ENCODE measurements around the gene ARF1.
A peak's percentile ranks its signal among the peaks of the same experiment; 100 is the strongest.

The ARF1 gene

GRCh38 chr1:228139931-228140723 is 57.6 kb downstream of the ARF1 start, which contains the start of gene GUK1:
Gene GUK1, plus strand, starts transcription at chr1:228140279. Its CDS starts 24 bp downstream, at chr1:228140303.
- Mint-ChIP-seq H3K4me3 (peak within 1 kb of the TSS; percentile 100), H3K4me1 (ENCODE audit: low read depth) (peaks cover 27% of the 10 kb centered on the region), H3K36me3 (ENCODE audit: low read depth) (peaks cover 10% of the 10 kb centered on the region), H3K27ac (peak within 1 kb of the TSS; percentile 98), H3K27me3 (ENCODE audit: low read depth) (peaks cover 24% of the 10 kb centered on the region), H3K9me3 (no peaks in the 10 kb centered on the region)
- peak; percentile 100 for DNase-seq (ENCODE audit: low spot score)

DNA sequence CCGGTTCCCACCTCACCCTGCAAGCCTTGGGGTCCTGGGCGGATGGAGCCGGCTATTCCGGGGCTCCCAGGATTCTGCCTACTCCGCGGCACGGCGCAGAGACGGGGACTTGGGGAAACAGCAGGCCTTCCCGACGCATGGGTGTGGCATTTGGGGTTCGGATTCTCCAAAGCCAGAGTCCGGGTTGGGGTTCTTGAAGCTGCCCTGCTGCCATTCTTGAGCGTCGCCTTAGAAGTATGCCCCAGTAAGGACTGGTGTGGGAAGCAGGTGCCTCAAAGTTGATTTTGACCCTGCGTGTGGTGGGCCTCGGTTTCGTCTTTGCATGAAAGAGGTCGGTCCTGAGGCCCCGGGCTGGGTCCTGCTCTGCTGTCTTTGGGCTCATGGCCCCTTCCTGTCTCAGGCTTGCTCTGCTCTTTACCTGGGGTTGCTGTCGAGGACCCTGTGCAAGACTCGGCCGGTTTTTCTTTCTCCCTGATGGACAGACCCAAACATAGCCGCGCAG is 58.3 kb downstream of the ARF1 start:
- Mint-ChIP-seq H3K27me3 (ENCODE audit: low read depth) (peaks cover 19% of the 10 kb centered on the region), H3K4me3 (peak overlapping the region; percentile 100), H3K36me3 (ENCODE audit: low read depth) (peaks cover 10% of the 10 kb centered on the region), H3K4me1 (ENCODE audit: low read depth) (peaks cover 27% of the 10 kb centered on the region), H3K27ac (peak overlapping the region; percentile 98), H3K9me3 (no peaks in the 10 kb centered on the region)
- DNase-seq (ENCODE audit: low spot score), result no peak

- Mint-ChIP-seq H3K4me1 (ENCODE audit: low read depth) (peaks cover 27% of the 10 kb centered on the region), H3K4me3 (peak overlapping the region; percentile 100), H3K27me3 (ENCODE audit: low read depth) (peaks cover 12% of the 10 kb centered on the region), H3K27ac (peak overlapping the region; percentile 98), H3K36me3 (ENCODE audit: low read depth) (peaks cover 13% of the 10 kb centered on the region), H3K9me3 (no peaks in the 10 kb centered on the region)
- DNase-seq (ENCODE audit: low spot score), result peak; percentile 24
These were observed 58.9 kb downstream of the ARF1 start for GRCh38 chr1:228141226-228142044.

DNA sequence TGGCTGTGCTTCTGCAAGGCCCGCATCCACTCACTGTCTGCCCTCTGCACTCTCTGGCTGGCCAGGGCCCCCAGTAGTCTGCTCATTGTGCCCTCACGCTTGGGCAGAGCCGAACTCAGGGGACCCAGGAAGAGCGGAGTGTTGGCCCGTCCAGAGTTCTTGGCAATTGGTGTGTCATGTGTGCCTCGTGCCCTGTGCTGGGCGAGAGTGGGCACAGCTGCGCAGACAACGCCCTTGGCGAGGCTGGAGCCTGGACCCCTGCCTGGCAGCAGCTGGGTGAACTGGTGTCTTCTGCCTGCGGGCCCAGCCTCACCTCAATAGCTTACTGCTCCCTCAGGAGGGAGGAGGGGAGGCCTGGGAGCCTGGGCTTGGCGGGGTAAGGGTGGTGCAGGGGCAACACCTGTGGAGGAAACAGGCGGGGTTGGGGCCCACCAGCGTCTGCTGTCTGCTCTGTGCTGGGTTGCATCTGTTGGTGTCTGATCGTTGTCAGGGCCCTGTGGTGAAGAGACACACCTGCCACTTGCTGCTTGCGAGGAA is 59.7 kb downstream of the ARF1 start:
- Mint-ChIP-seq H3K4me1 (ENCODE audit: low read depth) (peaks cover 24% of the 10 kb centered on the region), H3K4me3 (peak overlapping the region; percentile 100), H3K27me3 (ENCODE audit: low read depth) (peaks cover 5% of the 10 kb centered on the region), H3K27ac (peak overlapping the region; percentile 60), H3K36me3 (ENCODE audit: low read depth) (peaks cover 14% of the 10 kb centered on the region), H3K9me3 (no peaks in the 10 kb centered on the region)
- DNase-seq (ENCODE audit: low spot score), result no peak

DNA sequence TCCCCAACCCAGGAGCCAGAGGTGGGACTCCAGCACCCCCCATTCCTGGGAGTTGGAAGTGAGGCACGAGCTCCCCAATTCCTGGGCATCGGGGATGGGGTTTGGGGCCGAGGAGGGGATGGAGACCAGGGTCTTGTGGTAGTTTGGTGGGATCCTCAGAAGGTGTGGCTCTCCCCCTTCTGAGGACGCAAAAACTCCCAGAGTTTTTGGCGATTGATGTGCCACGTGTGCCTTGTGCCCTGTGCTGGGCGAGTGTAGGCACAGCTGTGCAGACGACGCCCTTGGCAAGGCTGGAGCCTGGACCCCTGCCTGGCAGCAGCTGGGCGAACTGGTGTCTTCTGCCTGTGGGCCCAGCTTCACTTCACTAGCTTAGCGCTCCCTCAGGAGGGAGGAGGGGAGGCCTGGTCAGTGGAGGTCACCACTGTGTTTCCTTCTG is 60.2 kb downstream of the ARF1 start:
- no peak for DNase-seq (ENCODE audit: low spot score)
- H3K4me3 Mint-ChIP-seq, result peak overlapping the region; percentile 100
- peaks cover 23% of the 10 kb centered on the region for H3K4me1 Mint-ChIP-seq (ENCODE audit: low read depth)
- H3K36me3 Mint-ChIP-seq (ENCODE audit: low read depth), result peaks cover 14% of the 10 kb centered on the region
- no peaks in the 10 kb centered on the region for H3K9me3 Mint-ChIP-seq
- H3K27me3 Mint-ChIP-seq (ENCODE audit: low read depth), result no peaks in the 10 kb centered on the region
- H3K27ac Mint-ChIP-seq, result peak overlapping the region; percentile 60

GRCh38 chr1:228143480-228144192 is 61.1 kb downstream of the ARF1 start:
- Mint-ChIP-seq H3K4me1 (ENCODE audit: low read depth) (peaks cover 23% of the 10 kb centered on the region), H3K36me3 (ENCODE audit: low read depth) (peaks cover 14% of the 10 kb centered on the region), H3K27ac (peak overlapping the region; percentile 39), H3K4me3 (peak overlapping the region; percentile 100), H3K27me3 (ENCODE audit: low read depth) (no peaks in the 10 kb centered on the region), H3K9me3 (no peaks in the 10 kb centered on the region)
- no peak for DNase-seq (ENCODE audit: low spot score)

GRCh38 chr1:228144193-228144992 is 61.9 kb downstream of the ARF1 start:
- Mint-ChIP-seq H3K27me3 (ENCODE audit: low read depth) (no peaks in the 10 kb centered on the region), H3K9me3 (no peaks in the 10 kb centered on the region), H3K36me3 (ENCODE audit: low read depth) (peaks cover 14% of the 10 kb centered on the region), H3K27ac (no peak overlapping the region), H3K4me3 (peak overlapping the region; percentile 34), H3K4me1 (ENCODE audit: low read depth) (peaks cover 23% of the 10 kb centered on the region)
- no peak for DNase-seq (ENCODE audit: low spot score)

- DNase-seq (ENCODE audit: low spot score), result no peak
- Mint-ChIP-seq H3K27ac (no peak overlapping the region), H3K9me3 (no peaks in the 10 kb centered on the region), H3K27me3 (ENCODE audit: low read depth) (no peaks in the 10 kb centered on the region), H3K4me1 (ENCODE audit: low read depth) (peaks cover 23% of the 10 kb centered on the region), H3K36me3 (ENCODE audit: low read depth) (peaks cover 14% of the 10 kb centered on the region), H3K4me3 (no peak overlapping the region)
These were observed 62.5 kb downstream of the ARF1 start for GRCh38 chr1:228144993-228145343.

GRCh38 chr1:228145463-228146416 is 63.2 kb downstream of the ARF1 start:
- Mint-ChIP-seq H3K27ac (no peak overlapping the region), H3K36me3 (ENCODE audit: low read depth) (peaks cover 14% of the 10 kb centered on the region), H3K4me1 (ENCODE audit: low read depth) (peaks cover 23% of the 10 kb centered on the region), H3K9me3 (no peaks in the 10 kb centered on the region), H3K27me3 (ENCODE audit: low read depth) (no peaks in the 10 kb centered on the region), H3K4me3 (no peak overlapping the region)
- no peak for DNase-seq (ENCODE audit: low spot score)

DNA sequence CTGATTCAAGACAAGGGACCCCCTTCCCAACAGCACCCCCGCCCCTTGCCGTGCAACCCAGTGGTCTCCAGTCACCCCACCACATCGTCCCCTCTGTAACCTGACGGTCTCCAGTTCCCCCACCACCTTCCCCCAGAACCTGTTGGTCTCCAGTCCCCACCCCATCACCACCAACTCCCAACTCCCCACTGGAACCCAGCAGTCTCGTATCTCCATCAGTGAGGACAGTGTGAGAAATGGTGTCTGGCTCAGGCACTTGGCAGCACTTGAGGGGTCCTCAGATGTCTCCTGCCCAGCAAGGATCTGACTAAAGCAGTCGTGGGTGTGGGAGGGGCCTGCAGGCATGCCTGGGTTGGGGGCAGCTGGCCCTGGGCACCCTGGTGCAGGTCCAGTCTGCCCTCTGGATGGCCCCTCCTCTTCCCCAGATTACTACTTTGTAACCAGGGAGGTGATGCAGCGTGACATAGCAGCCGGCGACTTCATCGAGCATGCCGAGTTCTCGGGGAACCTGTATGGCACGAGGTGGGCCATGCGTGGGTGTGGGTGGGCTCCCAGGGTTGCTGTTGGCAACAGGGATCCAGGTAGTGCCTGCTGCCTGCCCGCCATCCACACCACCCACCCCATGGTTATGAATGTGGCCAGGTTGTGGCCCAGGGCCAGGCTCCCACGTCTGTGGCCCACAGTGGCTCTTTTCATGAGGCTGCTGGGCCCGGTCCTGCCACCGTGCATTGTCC is 64.1 kb downstream of the ARF1 start:
- Mint-ChIP-seq H3K27me3 (ENCODE audit: low read depth) (no peaks in the 10 kb centered on the region), H3K4me3 (no peak overlapping the region), H3K9me3 (no peaks in the 10 kb centered on the region), H3K27ac (no peak overlapping the region), H3K36me3 (ENCODE audit: low read depth) (peaks cover 11% of the 10 kb centered on the region), H3K4me1 (ENCODE audit: low read depth) (peaks cover 23% of the 10 kb centered on the region)
- DNase-seq (ENCODE audit: low spot score), result no peak

DNA sequence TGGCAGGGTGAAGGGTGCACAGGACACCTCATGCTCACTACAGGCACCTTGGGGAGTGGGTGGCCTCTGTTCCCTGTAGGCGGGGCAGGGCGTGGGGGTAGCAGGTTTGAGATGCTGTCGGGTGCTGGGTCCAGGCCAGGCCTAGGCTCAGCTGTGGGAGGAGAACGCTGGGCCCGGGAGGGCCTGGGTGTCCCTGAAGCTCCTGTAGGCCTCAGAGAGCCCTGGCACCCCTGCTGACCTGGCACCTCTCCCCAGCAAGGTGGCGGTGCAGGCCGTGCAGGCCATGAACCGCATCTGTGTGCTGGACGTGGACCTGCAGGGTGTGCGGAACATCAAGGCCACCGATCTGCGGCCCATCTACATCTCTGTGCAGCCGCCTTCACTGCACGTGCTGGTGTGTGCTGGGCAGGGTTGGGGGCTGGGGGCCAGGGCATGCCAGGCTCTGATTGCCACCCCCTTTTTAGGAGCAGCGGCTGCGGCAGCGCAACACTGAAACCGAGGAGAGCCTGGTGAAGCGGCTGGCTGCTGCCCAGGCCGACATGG is 64.7 kb downstream of the ARF1 start:
- Mint-ChIP-seq H3K27me3 (ENCODE audit: low read depth) (no peaks in the 10 kb centered on the region), H3K36me3 (ENCODE audit: low read depth) (peaks cover 11% of the 10 kb centered on the region), H3K4me1 (ENCODE audit: low read depth) (peaks cover 17% of the 10 kb centered on the region), H3K4me3 (no peak overlapping the region), H3K9me3 (no peaks in the 10 kb centered on the region), H3K27ac (no peak overlapping the region)
- DNase-seq (ENCODE audit: low spot score), result no peak

All from T-helper 2 cell treated with Interferon-gamma antibody and Interleukin-4, amounts not matched to agents 5 μg/mL and 100 μg/mL, for 36 hours (primary cell).